ENCODE data around the gene MCM10. TPM values are rescaled to one million over a fixed set of nuclear protein-coding genes. Genes with fewer than 3 reads are reported as not detected.

The MCM10 gene
- polyA plus RNA-seq, 2 donors = 1.4 to 2.6 TPM

DNA sequence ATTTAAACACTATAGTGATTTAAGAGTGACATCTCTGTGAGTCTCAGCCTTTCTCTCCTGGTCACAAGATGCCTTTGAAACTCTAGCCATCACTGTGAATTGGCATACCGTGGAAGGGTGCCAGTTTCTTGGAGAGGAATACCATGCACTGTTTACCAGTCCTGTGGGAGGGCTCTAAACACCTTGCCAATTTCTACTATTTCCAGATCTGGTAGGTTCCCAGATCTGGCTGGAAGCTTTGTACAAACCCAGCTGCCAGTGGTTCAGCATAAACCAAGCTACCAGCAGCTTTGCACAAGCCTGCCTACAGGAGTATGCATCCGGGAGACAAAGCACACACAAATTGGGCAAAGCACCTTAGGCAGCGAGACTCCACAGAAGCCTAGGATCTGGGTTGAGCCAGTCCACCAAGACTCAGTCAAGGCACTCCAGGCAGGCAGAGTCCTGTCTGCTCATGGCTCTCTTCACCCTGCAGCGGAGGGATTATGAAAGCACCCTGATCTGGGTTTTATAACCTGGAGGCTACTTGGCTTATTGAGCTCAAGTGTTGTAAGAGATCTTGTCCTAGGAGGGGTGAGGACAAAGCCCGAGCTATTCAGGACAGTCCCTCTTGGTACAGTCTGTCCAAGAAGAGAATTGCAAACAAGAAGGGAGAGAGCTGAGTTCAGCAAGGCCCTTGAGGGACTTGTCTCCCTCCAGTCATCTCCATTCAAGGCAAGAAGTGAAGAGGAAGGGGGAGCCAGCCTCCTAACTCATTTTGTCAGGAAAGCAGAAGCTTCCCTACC is 23.6 kb downstream of the MCM10 start:
- Histone ChIP-seq H3K27me3 (ENCODE audit: control insufficient read depth in 1 of 2, insufficient read depth in 2 of 2, low read length in 2 of 2) (no peaks in the 10 kb centered on the region), H3K9me3 (ENCODE audit: control insufficient read depth in 2 of 2, insufficient read depth in 1 of 2, low read depth in 1 of 2, low read length in 1 of 2) (no peaks in the 10 kb centered on the region), H3K4me1 (ENCODE audit: control insufficient read depth in 2 of 2, insufficient read depth in 2 of 2, low read length in 1 of 2) (no peaks in the 10 kb centered on the region), H3K4me3 (ENCODE audit: low read depth in 1 of 2, low read length in 2 of 2) (no peak overlapping the region), H3K27ac (ENCODE audit: low read depth in 2 of 2, low read length in 1 of 2) (no peak overlapping the region), H3K36me3 (ENCODE audit: control insufficient read depth in 2 of 2, insufficient read depth in 2 of 2, low read length in 1 of 2) (peaks cover 0 to 2% of the 10 kb centered on the region in 2 donors)
- whole genome bisulfite sequencing, 2 donors = 53 to 76% methylated on average over 5 of the region's 5 CpGs

DNA sequence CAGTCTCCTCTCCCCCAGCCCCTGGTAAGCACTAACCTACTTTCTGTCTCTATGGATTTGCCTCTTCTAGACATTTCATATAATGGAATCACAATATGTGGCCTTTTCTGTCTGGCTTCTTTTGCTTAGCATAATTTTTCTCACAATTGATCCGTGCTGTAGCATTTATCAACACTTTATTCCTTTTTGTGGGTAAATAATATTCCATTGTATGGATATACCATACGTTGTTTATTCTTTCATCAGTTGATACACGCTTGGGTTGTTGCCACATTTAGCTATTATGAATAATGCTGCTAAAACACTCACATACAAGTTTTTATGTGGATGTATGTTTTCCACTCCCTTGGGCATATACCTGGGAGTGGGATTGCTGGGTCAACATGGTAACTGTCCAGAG is 25.8 kb downstream of the MCM10 start:
- WGBS, 2 donors = 98 to 99% methylated on average over 3 of the region's 3 CpGs
- Histone ChIP-seq H3K4me3 (ENCODE audit: low read depth in 1 of 2, low read length in 2 of 2) (no peak overlapping the region), H3K4me1 (ENCODE audit: control insufficient read depth in 2 of 2, insufficient read depth in 2 of 2, low read length in 1 of 2) (no peaks in the 10 kb centered on the region), H3K9me3 (ENCODE audit: control insufficient read depth in 2 of 2, insufficient read depth in 1 of 2, low read depth in 1 of 2, low read length in 1 of 2) (no peaks in the 10 kb centered on the region), H3K36me3 (ENCODE audit: control insufficient read depth in 2 of 2, insufficient read depth in 2 of 2, low read length in 1 of 2) (no peaks in the 10 kb centered on the region), H3K27me3 (ENCODE audit: control insufficient read depth in 1 of 2, insufficient read depth in 2 of 2, low read length in 2 of 2) (no peaks in the 10 kb centered on the region), H3K27ac (ENCODE audit: low read depth in 2 of 2, low read length in 1 of 2) (no peak overlapping the region)

DNA sequence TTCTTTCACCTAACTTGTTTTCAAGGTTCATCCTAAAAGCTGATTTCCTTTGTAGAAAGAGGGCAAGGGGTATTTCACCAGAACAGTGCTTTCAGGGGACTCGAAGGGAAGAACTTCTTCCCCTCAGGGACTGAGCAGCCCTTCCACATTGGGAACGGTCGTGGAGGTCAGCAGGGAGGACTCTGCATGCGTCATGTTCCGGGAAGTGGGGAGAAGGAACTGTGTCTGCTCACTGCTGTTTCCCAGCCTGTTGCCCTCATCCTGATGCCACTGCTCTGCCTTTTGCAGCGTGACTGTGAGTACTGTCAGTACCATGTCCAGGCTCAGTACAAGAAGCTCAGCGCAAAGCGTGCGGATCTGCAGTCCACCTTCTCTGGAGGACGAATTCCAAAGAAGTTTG is 27.2 kb downstream of the MCM10 start:
- WGBS, 2 donors = 93 to 95% methylated on average over 10 of the region's 10 CpGs
- Histone ChIP-seq H3K9me3 (ENCODE audit: control insufficient read depth in 2 of 2, insufficient read depth in 1 of 2, low read depth in 1 of 2, low read length in 1 of 2) (no peaks in the 10 kb centered on the region), H3K27ac (ENCODE audit: low read depth in 2 of 2, low read length in 1 of 2) (no peak overlapping the region), H3K4me3 (ENCODE audit: low read depth in 1 of 2, low read length in 2 of 2) (no peak overlapping the region), H3K4me1 (ENCODE audit: control insufficient read depth in 2 of 2, insufficient read depth in 2 of 2, low read length in 1 of 2) (no peaks in the 10 kb centered on the region), H3K36me3 (ENCODE audit: control insufficient read depth in 2 of 2, insufficient read depth in 2 of 2, low read length in 1 of 2) (no peaks in the 10 kb centered on the region), H3K27me3 (ENCODE audit: control insufficient read depth in 1 of 2, insufficient read depth in 2 of 2, low read length in 2 of 2) (no peaks in the 10 kb centered on the region)

DNA sequence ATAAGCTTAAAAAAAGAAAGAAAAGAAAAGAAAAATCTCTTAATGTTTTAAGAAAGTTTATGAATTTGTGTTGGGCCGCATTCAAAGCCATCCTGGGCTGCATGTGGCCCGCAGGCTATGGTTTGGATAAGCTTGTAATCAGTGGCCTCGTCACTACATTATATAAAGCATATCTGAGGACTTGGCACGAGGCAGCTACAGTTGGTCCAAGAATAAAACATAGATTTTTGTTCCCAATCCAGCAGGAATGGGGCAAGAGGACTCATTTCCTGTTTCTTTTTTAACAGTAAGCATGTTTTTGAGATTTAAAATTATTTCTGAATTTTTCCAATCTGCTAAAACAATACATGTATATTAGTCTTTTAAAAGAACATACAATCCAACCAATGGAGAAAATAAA is 28.6 kb downstream of the MCM10 start:
- Histone ChIP-seq H3K4me1 (ENCODE audit: control insufficient read depth in 2 of 2, insufficient read depth in 2 of 2, low read length in 1 of 2) (no peaks in the 10 kb centered on the region), H3K27ac (ENCODE audit: low read depth in 2 of 2, low read length in 1 of 2) (no peak overlapping the region), H3K4me3 (ENCODE audit: low read depth in 1 of 2, low read length in 2 of 2) (no peak overlapping the region), H3K27me3 (ENCODE audit: control insufficient read depth in 1 of 2, insufficient read depth in 2 of 2, low read length in 2 of 2) (no peaks in the 10 kb centered on the region), H3K9me3 (ENCODE audit: control insufficient read depth in 2 of 2, insufficient read depth in 1 of 2, low read depth in 1 of 2, low read length in 1 of 2) (no peaks in the 10 kb centered on the region), H3K36me3 (ENCODE audit: control insufficient read depth in 2 of 2, insufficient read depth in 2 of 2, low read length in 1 of 2) (no peaks in the 10 kb centered on the region)
- 64 to 65% methylated on average over 4 of the region's 4 CpGs for WGBS, 2 donors

DNA sequence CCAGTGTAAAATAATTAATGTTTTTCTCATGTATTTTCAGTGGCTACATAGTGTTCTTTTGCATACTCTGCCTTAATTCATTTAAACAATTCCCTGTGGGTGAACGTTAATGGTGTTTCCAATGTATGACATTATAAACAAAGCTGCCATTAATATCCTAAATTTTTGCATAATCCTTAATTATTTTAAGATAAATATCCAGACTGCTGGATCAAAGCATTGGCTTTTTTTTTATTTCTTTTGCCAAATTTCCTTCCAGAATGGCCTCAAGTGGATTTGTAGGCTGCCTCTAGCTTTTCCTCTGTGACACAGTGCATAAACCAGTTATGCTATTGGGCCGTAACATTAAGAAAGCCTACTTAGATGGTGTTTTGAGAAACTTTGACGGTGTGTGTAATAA is 29.5 kb downstream of the MCM10 start:
- 75 to 81% methylated on average over 3 of the region's 3 CpGs for WGBS, 2 donors
- H3K9me3 ChIP-seq (ENCODE audit: control insufficient read depth in 2 of 2, insufficient read depth in 1 of 2, low read depth in 1 of 2, low read length in 1 of 2) = no peaks in the 10 kb centered on the region
- H3K27ac ChIP-seq (ENCODE audit: low read depth in 2 of 2, low read length in 1 of 2) = no peak overlapping the region
- no peaks in the 10 kb centered on the region for H3K27me3 ChIP-seq (ENCODE audit: control insufficient read depth in 1 of 2, insufficient read depth in 2 of 2, low read length in 2 of 2)
- no peaks in the 10 kb centered on the region for H3K4me1 ChIP-seq (ENCODE audit: control insufficient read depth in 2 of 2, insufficient read depth in 2 of 2, low read length in 1 of 2)
- H3K4me3 ChIP-seq (ENCODE audit: low read depth in 1 of 2, low read length in 2 of 2) = no peak overlapping the region
- no peaks in the 10 kb centered on the region for H3K36me3 ChIP-seq (ENCODE audit: control insufficient read depth in 2 of 2, insufficient read depth in 2 of 2, low read length in 1 of 2)

DNA sequence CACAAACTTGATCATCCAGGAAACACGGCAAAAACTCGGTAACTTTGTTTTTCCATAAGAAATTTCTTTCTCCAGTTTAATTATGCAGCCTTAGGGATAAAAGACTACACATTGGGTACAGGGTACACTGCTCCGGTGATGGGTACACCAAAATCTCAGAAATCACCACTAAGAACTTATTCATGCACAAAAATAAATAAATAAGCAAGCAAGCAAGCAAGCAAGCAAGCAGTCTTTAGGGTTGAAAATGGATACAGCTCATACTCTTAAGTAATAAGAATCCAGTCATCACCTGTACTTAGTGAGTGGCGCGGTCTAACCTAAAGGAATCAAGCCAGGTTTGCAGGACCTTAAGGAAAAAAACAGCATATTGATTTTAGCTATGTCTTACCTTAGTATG is 30.0 kb downstream of the MCM10 start:
- H3K4me3 ChIP-seq (ENCODE audit: low read depth in 1 of 2, low read length in 2 of 2) = no peak overlapping the region
- WGBS, 2 donors = 92 to 94% methylated on average over 5 of the region's 5 CpGs

DNA sequence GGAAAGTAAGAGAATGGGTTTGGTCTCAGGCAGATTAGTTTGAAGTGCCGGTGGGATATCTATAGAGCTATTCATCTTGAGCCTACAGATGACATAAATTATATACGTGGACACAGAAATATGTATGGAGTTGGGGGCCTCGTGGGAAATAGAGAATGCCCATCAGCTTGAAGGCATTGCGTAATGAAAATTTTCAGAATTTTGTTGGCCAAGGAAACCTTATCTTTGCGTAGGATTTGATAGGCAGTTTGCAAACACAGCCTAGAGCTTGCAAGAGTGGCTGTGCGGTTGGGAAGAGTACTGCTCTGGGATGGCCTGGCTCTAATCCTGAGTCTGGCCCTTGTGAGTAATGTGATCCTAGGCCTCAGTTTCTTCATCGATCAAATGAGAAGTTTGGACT is 32.3 kb downstream of the MCM10 start:
- no peaks in the 10 kb centered on the region for H3K27me3 ChIP-seq (ENCODE audit: control insufficient read depth in 1 of 2, insufficient read depth in 2 of 2, low read length in 2 of 2)
- no peaks in the 10 kb centered on the region for H3K9me3 ChIP-seq (ENCODE audit: control insufficient read depth in 2 of 2, insufficient read depth in 1 of 2, low read depth in 1 of 2, low read length in 1 of 2)
- H3K4me1 ChIP-seq (ENCODE audit: control insufficient read depth in 2 of 2, insufficient read depth in 2 of 2, low read length in 1 of 2) = no peaks in the 10 kb centered on the region
- H3K36me3 ChIP-seq (ENCODE audit: control insufficient read depth in 2 of 2, insufficient read depth in 2 of 2, low read length in 1 of 2) = no peaks in the 10 kb centered on the region
- WGBS, 2 donors = 92 to 95% methylated on average over 7 of the region's 7 CpGs
- no peak overlapping the region for H3K4me3 ChIP-seq (ENCODE audit: low read depth in 1 of 2, low read length in 2 of 2)
- no peak overlapping the region for H3K27ac ChIP-seq (ENCODE audit: low read depth in 2 of 2, low read length in 1 of 2)

More for the DNA sequence above, 30.0 kb downstream of the MCM10 start:
- Histone ChIP-seq H3K9me3 (ENCODE audit: control insufficient read depth in 2 of 2, insufficient read depth in 1 of 2, low read depth in 1 of 2, low read length in 1 of 2) (no peaks in the 10 kb centered on the region), H3K4me1 (ENCODE audit: control insufficient read depth in 2 of 2, insufficient read depth in 2 of 2, low read length in 1 of 2) (no peaks in the 10 kb centered on the region), H3K36me3 (ENCODE audit: control insufficient read depth in 2 of 2, insufficient read depth in 2 of 2, low read length in 1 of 2) (no peaks in the 10 kb centered on the region), H3K27me3 (ENCODE audit: control insufficient read depth in 1 of 2, insufficient read depth in 2 of 2, low read length in 2 of 2) (no peaks in the 10 kb centered on the region), H3K27ac (ENCODE audit: low read depth in 2 of 2, low read length in 1 of 2) (no peak overlapping the region)

DNA sequence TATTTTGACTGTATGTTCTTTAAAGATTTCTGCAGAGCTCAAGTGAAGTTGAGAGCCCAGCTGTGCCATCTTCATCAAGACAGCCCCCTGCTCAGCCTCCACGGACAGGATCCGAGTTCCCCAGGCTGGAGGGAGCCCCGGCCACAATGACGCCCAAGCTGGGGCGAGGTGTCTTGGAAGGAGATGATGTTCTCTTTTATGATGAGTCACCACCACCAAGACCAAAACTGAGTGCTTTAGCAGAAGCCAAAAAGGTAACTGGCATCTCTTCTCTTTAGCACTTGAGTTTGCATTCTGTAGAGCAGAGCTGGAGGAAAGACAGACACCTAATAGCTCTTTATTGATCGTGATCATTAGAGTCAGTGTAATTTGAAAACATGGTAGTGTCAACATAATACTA is 33.7 kb downstream of the MCM10 start:
- Histone ChIP-seq H3K27ac (ENCODE audit: low read depth in 2 of 2, low read length in 1 of 2) (no peak overlapping the region), H3K27me3 (ENCODE audit: control insufficient read depth in 1 of 2, insufficient read depth in 2 of 2, low read length in 2 of 2) (no peaks in the 10 kb centered on the region), H3K36me3 (ENCODE audit: control insufficient read depth in 2 of 2, insufficient read depth in 2 of 2, low read length in 1 of 2) (no peaks in the 10 kb centered on the region), H3K9me3 (ENCODE audit: control insufficient read depth in 2 of 2, insufficient read depth in 1 of 2, low read depth in 1 of 2, low read length in 1 of 2) (no peaks in the 10 kb centered on the region), H3K4me3 (ENCODE audit: low read depth in 1 of 2, low read length in 2 of 2) (no peak overlapping the region), H3K4me1 (ENCODE audit: control insufficient read depth in 2 of 2, insufficient read depth in 2 of 2, low read length in 1 of 2) (no peaks in the 10 kb centered on the region)
- 88 to 92% methylated on average over 6 of the region's 6 CpGs for WGBS, 2 donors

DNA sequence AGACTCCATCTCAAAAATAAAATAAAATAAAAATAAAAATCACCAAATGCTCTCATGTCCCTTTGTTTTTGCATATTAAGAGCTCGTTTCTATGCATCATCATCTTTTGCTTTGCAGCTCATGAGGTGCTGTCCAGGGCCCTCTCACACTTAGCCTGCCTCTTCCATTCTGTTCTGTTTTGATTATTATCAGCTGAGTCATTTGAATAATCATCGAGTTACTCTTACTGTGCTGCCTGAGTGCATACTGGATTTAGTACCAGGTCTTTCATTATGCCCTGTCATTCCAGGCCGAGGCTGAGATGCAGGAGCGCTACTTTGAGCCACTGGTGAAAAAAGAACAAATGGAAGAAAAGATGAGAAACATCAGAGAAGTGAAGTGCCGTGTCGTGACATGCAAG is 39.8 kb downstream of the MCM10 start:
- H3K27me3 ChIP-seq (ENCODE audit: control insufficient read depth in 1 of 2, insufficient read depth in 2 of 2, low read length in 2 of 2) = no peaks in the 10 kb centered on the region
- H3K27ac ChIP-seq (ENCODE audit: low read depth in 2 of 2, low read length in 1 of 2) = no peak overlapping the region
- no peaks in the 10 kb centered on the region for H3K4me1 ChIP-seq (ENCODE audit: control insufficient read depth in 2 of 2, insufficient read depth in 2 of 2, low read length in 1 of 2)
- no peak overlapping the region for H3K4me3 ChIP-seq (ENCODE audit: low read depth in 1 of 2, low read length in 2 of 2)
- WGBS, 2 donors = 86 to 88% methylated on average over 6 of the region's 6 CpGs
- no peaks in the 10 kb centered on the region for H3K36me3 ChIP-seq (ENCODE audit: control insufficient read depth in 2 of 2, insufficient read depth in 2 of 2, low read length in 1 of 2)
- no peaks in the 10 kb centered on the region for H3K9me3 ChIP-seq (ENCODE audit: control insufficient read depth in 2 of 2, insufficient read depth in 1 of 2, low read depth in 1 of 2, low read length in 1 of 2)

DNA sequence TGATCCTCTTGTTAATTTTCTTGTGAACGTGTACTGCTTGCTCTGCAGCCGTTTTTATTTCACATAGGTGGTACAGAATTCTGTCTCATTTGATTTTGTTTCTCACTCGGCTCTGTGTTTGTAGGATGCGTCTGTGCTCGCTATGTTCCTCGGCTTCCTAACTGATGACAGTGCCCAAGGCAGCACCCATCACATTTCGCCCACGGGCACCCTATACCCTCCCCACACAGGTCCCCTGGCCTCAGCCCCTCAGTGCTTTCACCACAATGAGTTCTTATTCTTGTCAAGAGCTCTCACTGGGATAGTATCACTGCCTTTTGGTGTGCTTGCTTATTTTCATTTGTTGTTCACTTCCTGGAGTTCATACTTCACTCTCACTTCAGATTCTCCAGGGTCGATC is 44.7 kb downstream of the MCM10 start:
- H3K4me1 ChIP-seq (ENCODE audit: control insufficient read depth in 2 of 2, insufficient read depth in 2 of 2, low read length in 1 of 2) = no peaks in the 10 kb centered on the region
- no peaks in the 10 kb centered on the region for H3K9me3 ChIP-seq (ENCODE audit: control insufficient read depth in 2 of 2, insufficient read depth in 1 of 2, low read depth in 1 of 2, low read length in 1 of 2)
- 91 to 93% methylated on average over 9 of the region's 9 CpGs for WGBS, 2 donors
- no peaks in the 10 kb centered on the region for H3K36me3 ChIP-seq (ENCODE audit: control insufficient read depth in 2 of 2, insufficient read depth in 2 of 2, low read length in 1 of 2)
- H3K4me3 ChIP-seq (ENCODE audit: low read depth in 1 of 2, low read length in 2 of 2) = no peak overlapping the region
- no peaks in the 10 kb centered on the region for H3K27me3 ChIP-seq (ENCODE audit: control insufficient read depth in 1 of 2, insufficient read depth in 2 of 2, low read length in 2 of 2)
- no peak overlapping the region for H3K27ac ChIP-seq (ENCODE audit: low read depth in 2 of 2, low read length in 1 of 2)
